HepG2 (cell line): ENCODE results near the gene MRPL39. TPM values are rescaled to one million over a fixed set of nuclear protein-coding genes. Genes with fewer than 3 reads are reported as not detected.

Experiments
- AHDC1 ChIP-seq: sonication (generic); formaldehyde crosslinking; IDR thresholded peaks from 2 replicates; pipeline ENCODE4 v1.5.1; 2020; ENCODE audit warnings: mild to moderate bottlenecking, missing genetic modification reagents, borderline replicate concordance
- ARID5B ChIP-seq: IDR thresholded peaks from 2 replicates; pipeline ENCODE4 v1.4.0; 2020; ENCODE audit warnings: mild to moderate bottlenecking, missing genetic modification reagents
- CTCF ChIP-seq: sonication (generic); formaldehyde crosslinking; IDR thresholded peaks from 2 replicates; pipeline ENCODE4 v1.5.0; 2020; ENCODE audit warnings: mild to moderate bottlenecking, missing genetic modification reagents, moderate library complexity
- DBP ChIP-seq: sonication (generic); formaldehyde crosslinking; IDR thresholded peaks from 2 replicates; pipeline ENCODE4 v1.4.0; 2020; ENCODE audit warnings: missing genetic modification reagents; ENCODE audit errors: not compliant biosample characterization
- KDM1A ChIP-seq: IDR thresholded peaks from 2 replicates; pipeline ENCODE4 v1.6.1; 2016; ENCODE audit warnings: missing compliant biosample characterization
- RBM39 ChIP-seq: fragments of 200-400 bp; formaldehyde crosslinking; IDR thresholded peaks from one replicate; pipeline ENCODE4 v1.6.1; 2018; ENCODE audit warnings: antibody characterized with exemption, mild to moderate bottlenecking, low read depth, low read length; ENCODE audit not compliant: poor library complexity, severe bottlenecking
- SRSF9 ChIP-seq: fragments of 200-400 bp; formaldehyde crosslinking; IDR thresholded peaks from 2 replicates; pipeline ENCODE4 v1.6.1; 2018; ENCODE audit warnings: borderline replicate concordance, mild to moderate bottlenecking, low read depth, low read length; ENCODE audit not compliant: insufficient read depth, poor library complexity, severe bottlenecking
- ZBTB33 ChIP-seq: sonication (generic); formaldehyde crosslinking; IDR thresholded peaks from 2 replicates; pipeline ENCODE4 v1.4.0; 2020; ENCODE audit warnings: missing genetic modification reagents
- ZNF263 ChIP-seq: sonication (generic); formaldehyde crosslinking; IDR thresholded peaks from 2 replicates; pipeline ENCODE4 v1.4.0; 2020; ENCODE audit warnings: missing genetic modification reagents
- ZNF274 ChIP-seq: sonication (generic); formaldehyde crosslinking; IDR thresholded peaks from 2 replicates; pipeline ENCODE4 v1.5.1; 2020; ENCODE audit warnings: mild to moderate bottlenecking, missing genetic modification reagents
- ZNF3 ChIP-seq: IDR thresholded peaks from 2 replicates; pipeline ENCODE4 v1.7.0; 2017; ENCODE audit warnings: inconsistent platforms
- ZNF350 ChIP-seq: sonication (generic); formaldehyde crosslinking; IDR thresholded peaks from 2 replicates; pipeline ENCODE4 v1.4.0; 2020; ENCODE audit warnings: mild to moderate bottlenecking, low read depth, missing genetic modification reagents, borderline replicate concordance
- ZNF747 ChIP-seq: sonication (generic); formaldehyde crosslinking; IDR thresholded peaks from 2 replicates; pipeline ENCODE4 v1.8.1; 2023; ENCODE audit warnings: missing genetic modification reagents, mild to moderate bottlenecking, borderline replicate concordance
- ZNF792 ChIP-seq: IDR thresholded peaks from 2 replicates; pipeline ENCODE4 v1.6.1; 2016
- polyA plus RNA-seq, 8 experiments: library from polyadenylated mRNA; depleted of rRNA in 3 of 8; stranded (reverse) in 7 of 8; unstranded in 1 of 8; fragments of >200 nt; fragmentation: Illumina TruSeq in 4 of 8; extraction: Trizol in 4 of 8; gene quantifications; 2 replicates each; pipeline versions ENCODE4 v1.2.1 to v1.2.3, GENCODE V29; 2011 to 2016; ENCODE audit warnings: low read depth in 4 of 8, missing spikeins in 1 of 8, mixed read lengths in 1 of 8; ENCODE audit not compliant: insufficient read depth in 1 of 8
- total RNA-seq, 5 experiments: library from RNA; depleted of rRNA; stranded (reverse); fragments of >200 nt; fragmentation: Illumina TruSeq; extraction: Trizol; gene quantifications; 2 replicates each; pipeline ENCODE4 v1.2.3, GENCODE V29; 2016; ENCODE audit warnings: low read depth in 1 of 5

Gene MRPL39
- total and polyA plus RNA-seq, 2 of the 13 experiments (the other 11 are each of a cell fraction or from before 2014, with no cell fraction given) = 29.1 to 91.2 TPM

GRCh38 chr21:25608044-25608737 lies 910 bp upstream of the MRPL39 start (continued):
- no peak for TF ChIP-seq ZNF350 (CRISPR knock-in tag)
- no peak for TF ChIP-seq KDM1A (CRISPR knock-in tag)
- TF ChIP-seq CTCF (CRISPR knock-in tag) = peak; percentile 93
- no peak for TF ChIP-seq ZNF263
- TF ChIP-seq DBP (CRISPR knock-in tag) = no peak
- TF ChIP-seq AHDC1 (CRISPR knock-in tag) = no peak
- TF ChIP-seq ARID5B = peak; percentile 31; the same call in 1 of the 2 replicates
- TF ChIP-seq SRSF9 = no peak
- no peak for TF ChIP-seq ZNF792 (CRISPR knock-in tag)
- no peak for TF ChIP-seq RBM39
- TF ChIP-seq ZBTB33 (CRISPR knock-in tag) = peak; percentile 34; the same call in 1 of the 2 replicates
- TF ChIP-seq ZNF747 (CRISPR knock-in tag) = no peak
- no peak for TF ChIP-seq ZNF3 (CRISPR knock-in tag)
- no peak for TF ChIP-seq ZNF274 (CRISPR knock-in tag)
